Measurements from ENCODE around the gene UBE2L5.

UBE2L5 gene

DNA sequence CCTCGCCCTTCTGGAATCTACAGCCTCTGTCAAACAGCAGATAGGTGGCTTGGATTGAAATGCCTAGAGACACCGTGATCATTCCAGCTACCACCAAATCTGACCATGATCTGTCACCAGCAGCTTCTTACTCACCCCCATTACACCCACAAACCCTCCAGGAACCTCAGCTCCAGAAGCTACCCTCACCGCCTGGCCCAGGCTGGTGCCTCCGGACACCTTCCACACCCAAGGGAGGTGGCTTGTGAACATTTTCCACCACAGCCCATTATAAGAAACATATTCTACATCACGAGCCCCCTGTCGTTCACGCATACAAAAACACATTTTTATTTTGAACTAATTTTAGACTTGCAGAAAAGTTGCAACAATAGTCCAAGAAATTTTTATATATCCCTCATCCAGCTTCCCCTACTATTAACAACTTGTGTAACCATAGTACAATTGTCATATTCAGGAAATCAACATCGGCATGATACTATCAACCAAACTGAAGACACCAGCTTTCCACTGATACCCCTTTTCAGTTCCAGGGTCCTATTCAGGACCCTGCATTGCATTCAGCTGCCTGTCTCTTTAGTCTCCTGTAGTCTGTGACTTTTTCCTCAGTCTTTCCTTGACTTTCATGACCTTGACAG is 15.4 kb upstream of the UBE2L5 start:
- no peak for DNase-seq

DNA sequence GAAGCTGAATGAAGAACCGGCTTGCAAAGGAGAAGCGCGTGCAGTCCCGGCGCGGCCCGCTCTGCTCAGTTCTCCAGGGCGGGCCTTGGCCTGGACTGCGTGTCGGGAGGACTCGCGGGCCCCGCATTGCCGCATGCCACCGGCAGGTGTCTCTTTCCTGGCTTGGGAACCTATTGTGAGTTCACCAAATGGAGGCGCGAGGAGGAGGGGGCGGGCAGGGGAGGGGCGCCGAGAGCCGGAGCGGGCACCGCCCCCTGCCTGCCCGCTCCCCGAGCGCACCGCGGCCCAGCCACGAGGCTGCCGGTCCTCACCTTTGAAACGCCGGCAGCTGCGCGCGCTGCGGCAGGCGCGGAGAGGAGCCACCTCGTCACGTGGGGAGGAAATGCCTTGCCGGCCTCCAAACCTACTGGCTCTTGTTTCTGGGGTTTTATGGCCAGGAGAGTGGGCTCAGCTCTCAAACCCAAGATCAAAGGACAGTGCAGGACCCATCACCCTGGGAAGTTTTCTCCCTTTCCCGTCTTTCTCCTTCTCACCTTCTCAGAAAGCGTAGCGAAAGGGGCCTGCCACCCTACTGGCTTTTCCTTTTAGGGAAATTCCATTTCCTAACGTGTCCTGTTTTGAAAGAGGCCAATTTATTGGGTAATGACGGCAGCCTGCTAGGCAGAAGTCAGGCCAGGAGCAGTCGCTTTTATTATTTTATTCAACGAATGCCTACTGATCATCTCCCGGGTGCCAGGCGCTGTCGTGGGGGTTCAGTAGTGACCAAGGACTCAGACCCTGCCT is 13.8 kb upstream of the UBE2L5 start:
- no peak for DNase-seq

DNA sequence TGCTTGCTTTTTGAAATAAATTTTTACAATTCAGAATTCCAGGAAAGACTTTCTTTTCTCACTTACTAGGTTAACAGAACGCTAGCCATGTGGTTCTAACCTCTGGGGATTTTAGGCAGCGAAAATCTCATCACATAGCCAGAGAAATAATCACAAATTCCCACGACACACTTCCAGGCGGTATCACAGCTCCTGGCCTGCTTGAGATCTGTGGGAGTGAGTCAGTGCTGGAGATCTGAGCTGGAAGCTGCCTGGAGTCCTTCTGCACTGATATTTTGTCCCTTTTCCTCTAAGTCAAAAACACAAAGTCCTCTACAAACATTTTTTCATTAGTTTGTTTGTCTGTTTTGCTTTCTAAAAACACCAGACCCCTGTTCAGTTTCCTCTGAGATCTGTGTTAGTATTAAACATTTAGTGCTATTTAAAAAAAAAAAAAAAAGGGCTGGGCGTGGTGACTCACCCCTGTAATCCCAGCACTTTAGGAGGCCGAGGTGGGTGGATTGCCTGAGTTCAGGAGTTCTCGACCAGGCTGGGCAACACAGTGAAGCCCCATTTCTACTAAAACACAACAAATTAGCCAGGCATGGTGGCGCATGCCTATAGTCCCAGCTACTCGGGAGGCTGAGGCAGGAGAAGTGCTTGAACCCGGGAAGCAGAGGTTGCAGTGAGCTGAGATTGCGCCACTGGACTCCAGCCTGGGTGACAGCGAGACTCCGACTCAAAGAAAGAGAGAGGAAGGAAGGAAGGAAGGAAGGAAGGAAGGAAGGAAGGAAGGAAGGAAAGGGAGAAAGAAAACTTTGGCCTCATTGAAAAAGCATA is 12.2 kb upstream of the UBE2L5 start:
- DNase-seq: no peak

DNA sequence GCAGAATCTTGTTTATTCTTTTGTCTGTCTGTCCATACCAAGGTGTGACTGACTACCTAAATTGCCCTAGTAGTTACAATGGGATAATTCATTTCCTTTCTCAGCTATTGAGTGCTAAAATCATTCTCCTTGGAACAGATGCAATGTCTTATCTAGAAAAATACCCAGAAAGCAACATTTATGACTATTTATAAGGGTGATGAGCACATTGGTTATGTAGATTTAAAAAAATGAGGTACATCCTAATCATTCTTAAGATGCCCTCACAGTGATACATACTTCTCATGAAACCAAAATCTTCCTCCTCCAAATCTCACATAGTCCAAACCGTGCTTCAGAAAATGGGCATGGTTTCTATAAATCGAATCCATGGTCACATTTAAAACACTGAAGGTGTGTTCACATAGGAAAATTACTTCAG is 11.6 kb upstream of the UBE2L5 start:
- DNase-seq: no peak

DNA sequence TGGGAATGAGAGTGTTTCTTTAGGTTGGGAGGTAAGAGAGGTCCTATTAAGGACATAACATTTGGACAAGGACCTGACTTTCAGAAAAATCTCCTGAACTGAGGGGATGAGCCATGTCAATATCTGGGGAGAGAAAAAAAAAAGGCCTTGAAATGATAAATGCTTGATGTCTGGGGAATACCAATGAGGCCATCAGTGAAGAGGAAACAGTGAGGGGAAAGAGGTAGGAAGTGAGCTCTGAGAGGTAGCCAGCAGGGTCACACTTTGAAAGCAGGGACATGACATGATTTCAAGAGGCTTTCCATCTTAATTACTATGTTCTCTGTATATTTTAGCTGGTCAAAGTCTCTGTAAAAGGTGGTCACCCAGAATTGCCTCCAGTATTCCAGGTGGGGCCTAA is 9.9 kb upstream of the UBE2L5 start:
- no peak for DNase-seq

DNA sequence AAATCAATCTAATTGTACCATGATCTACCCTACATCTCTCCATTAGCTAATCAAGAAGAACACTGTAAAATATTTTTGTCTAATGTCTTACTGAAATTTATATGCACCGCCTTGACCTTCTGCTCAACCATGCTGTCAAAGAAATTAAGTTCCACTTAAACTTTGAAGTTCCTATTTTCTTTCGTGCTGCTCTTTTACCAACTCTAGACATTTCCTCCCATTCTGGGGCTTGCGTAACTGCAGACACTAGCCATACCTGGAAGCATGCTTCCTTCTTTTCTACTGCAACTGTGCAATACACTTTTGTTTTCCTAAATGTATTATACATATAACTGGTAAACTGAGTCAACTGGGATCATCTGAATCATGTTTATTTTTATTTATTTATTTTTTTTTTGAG is 8.5 kb upstream of the UBE2L5 start:
- no peak for DNase-seq

DNA sequence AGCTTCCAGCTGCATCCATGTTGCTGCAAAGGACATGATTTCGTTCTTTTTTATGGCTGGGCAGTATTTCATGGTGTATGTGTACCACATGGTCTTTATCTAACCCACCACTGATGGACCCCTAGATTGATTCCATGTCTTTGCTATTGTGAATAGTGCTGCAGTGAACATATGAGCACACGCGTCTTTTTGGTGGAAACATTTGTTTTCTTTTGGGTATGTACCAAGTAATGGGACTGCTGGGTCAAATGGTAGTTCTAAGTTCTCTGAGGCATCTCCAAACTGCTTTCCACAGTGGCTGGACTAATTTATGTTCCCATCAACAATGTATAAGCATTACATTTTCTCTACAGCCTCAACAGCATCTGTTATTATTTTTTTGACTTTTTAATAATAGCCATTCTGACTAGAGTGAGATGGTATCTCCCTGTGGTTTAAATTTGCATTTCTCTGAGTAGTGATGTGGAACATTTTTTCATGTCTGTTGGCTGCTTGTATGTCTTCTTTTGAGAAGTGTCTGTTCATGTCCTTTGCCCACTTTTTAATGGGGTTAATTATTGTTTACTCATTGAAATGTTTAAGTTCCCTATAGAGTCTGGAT is 6.8 kb upstream of the UBE2L5 start:
- DNase-seq: no peak

DNA sequence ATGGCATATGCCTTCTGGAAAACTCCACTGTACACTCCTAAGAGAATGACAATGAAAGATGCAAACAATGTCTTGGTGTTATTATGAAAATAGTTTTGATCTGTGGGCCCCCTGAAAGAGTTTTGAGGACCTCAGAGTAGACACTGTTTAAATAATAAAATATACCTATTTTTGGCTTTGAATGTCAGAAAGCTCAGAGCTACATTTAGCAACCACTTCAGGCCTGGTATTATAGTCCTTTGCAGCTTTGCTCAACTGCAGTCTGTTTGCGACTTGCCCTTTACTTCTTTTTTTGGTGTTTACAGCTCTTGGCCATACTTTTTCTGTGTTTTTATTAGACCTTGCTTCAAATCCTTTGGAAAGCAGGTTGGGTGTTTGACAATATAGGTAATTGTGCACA is 5.8 kb upstream of the UBE2L5 start:
- no peak for DNase-seq

DNA sequence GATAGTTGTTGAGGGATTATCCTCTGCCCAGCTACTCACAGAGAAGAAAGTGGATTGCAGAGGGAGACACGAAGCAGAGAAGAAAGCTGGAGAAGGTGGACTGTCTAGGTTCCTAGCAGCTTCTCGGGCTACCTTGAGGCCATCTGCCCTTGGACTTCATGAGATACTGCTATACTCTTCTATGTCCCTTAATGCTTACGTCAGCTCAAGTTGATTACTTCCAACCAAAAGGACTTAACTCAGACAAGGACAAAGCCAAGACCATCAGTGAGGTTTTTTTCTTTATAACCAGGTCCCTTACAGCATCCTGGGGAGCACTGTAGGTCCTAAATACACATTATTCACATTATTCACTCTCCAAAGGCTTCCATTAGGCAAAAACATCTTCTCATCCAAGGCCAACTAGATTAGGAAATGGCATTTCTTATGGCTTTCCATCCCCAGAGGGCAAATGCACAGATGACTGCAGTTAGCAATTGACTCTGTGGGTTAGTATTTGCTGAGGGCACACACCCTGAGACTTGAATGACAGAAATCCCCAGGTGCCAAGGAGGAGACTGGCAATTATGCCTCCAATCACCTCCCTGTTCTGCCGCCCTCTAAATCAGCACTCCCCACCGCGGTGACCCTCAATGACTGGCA is 4.1 kb upstream of the UBE2L5 start:
- no peak for DNase-seq

DNA sequence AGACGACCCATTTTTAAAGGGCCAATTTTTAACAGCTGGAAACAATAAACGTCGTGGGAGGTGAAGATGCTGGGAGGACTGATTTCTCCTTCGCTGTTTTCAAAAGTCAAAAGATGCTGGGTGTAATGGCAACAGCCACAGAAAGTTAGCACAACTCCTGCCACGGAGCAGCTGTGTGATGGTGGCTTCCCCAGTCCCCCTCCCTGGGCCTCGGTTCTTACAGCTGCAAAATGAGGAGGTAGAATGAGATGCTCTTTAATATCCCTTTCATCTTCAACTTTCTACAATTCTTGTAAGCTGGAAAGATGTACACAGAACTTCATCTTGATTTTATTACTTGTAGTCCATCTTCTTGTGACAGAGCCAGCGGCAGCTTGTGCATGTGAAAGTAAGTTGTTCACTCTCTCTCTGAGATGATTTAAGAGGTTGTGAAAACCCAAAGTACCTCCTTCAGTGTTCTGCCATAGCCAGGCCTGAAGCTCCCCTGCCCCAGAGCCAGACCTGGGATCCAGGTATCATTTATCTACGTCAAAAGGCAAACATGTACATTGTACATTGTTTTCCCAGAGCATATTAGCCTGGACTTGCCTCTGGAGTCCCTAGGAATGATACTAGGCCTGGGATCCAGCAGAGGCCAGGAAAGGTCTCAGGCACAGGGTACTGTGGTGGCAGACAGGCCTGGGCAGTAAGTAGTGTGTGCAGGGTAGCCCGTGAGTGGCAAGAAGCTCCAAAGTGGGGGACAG is 3.4 kb upstream of the UBE2L5 start:
- no peak for DNase-seq

DNA sequence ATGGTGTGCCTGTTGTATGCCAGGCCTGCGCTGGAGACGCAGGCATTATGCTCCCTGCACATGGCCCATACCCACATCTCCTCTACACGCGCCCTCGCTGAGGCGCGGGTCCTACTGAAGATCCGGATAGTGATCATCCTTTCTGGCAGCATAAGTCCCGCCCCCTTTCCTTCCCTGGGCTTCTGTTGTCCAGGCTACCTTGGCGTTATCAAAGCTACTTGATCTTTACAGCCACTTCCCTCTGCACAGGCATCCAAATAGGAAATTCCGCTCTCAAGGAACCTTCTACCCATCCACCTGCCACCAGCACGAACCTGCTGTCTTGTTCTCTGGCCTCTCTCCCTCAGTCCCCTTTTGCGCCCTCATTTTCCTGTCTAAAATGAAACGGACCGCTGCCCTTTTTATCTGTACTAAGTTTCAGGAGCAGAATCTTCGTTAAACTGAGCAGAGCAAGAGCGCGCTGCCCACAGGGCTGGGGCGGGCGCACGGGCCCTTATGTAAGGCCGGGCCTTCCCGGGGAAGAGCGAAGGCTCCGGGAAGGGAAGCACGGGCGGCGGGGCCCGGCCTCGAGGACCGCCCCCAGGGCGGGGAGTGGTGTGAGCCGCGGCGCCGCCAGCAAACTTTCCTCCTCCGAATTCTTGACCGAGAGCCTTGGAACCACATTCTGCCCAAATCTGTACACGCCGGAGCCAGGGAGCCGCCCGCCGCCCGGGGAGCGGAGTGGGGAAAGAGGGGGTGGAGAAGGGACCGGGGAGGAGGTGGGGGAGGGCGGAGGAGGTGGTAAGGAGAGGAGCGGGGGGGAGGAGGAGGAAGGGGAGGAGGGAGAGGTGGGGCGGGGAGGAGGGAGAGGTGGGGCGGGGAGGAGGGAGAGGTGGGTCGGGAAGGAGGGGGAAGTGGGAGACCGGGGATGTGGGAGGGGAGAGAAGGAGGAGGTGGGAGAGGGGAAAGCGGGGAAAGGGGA is 920 bp upstream of the UBE2L5 start:
- peak; percentile 53 for DNase-seq

DNA sequence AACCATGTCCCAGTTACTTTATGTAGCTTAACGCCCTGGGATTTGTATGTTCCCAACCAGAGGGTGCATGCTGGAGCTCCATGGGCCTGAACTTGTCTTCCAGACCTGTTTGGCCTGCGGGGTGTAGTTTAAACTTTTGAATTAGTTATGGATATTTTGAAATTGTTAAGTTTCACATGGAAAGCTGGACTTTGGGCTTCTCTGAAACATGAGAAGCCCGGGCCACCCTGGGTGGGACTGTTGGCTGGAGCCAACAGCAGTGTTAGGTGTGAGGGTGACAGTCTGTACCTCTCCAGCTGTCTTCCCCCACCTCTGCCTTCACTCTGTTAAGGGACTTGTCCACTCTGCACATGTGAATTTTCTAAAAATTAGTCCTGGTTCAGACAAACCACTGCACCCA is 1.6 kb downstream of the UBE2L5 start:
- DNase-seq: no peak

DNA sequence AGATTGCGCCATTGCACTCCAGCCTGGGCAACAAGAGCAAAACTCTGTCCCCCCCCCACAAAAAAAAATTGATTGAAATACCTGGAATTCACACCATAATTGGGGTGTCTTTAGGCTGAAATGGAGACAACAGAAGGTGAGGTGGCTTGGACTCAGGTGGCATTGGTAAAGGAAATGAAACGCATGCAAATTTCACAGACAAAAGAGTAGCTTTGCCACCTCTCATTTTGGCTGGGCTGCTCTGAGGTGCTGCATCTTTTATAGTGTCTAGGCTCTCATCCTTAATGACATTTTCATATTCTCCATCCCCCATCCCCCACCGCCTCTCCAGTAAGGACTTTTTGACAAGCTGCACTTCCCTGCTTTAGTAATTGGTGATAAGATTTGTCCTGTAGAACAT is 6.9 kb downstream of the UBE2L5 start:
- DNase-seq: no peak

DNA sequence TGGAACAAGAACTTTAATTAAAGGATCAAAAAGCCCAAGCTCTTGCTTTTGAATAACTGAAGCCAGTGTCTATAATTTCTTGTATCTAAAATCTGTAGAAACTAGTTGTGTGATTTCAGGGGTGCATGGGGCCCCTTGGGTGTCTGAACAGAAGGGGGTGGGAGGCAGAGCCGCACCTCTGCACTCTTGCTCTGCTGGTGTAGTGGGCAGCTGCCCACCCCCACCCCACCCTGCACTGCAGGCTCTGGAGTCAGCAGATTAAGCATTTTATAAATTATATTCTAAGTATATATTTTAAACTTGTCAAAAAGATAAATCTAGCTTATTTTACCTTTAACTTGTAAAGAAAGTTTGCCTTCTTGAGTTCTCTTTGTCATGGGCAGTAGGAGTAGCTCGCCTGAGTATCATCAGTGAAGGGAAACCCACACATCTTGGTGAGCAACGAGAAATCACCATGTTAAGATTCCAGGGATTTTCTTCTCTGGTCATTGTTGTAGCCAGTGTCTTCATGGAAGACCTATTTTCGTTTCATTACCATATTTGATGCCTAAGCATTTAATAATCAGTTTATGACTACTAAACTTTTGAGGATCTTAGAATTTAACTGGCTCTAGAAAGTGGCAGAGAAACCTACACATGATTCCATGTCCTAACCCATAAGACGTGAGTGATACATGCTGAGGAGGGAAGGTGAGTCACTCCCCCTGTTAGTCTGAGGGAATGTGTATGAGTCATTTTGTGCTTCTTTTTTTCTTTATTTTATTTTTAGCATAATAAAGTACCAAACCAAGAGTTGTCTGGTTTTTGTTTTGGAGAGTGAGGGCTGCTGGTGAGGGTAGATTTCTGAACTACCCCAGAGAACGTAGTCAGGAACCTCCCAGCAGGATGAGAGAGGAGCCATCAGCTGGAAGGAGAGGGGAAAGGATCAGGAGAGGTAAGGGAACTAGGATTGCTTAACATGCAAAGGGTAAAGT is 7.7 kb downstream of the UBE2L5 start:
- DNase-seq: no peak

DNA sequence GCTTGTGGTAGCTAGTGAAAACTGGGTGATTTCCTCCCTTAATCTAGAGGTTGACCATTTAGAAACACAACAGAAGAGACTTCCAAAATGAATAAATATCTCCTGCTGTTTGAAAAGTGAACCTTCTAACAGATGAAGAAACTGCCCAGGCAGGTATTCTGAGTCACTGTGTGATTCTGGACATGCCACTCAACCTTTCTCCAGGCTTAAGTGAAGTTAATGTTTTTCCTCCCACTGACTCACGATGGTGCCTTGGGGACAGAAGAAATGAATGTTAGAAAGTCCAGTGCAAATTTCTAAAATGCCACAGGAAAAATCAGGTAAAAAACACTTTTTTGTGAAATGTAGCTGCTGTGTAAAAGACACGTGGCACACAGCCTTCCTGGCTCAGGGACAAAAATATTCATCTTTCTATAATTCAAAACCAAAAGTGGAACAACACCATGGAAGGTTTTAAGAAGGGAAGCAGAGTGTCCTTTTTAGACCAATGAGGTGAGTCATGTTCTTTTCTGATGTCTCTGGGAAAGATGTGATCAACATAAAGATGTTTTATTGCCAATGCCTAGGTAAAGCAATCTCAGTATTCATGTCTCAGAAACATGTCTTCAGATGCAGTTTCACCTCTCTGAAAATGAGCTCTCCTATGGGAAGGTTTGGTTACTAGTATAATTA is 9.1 kb downstream of the UBE2L5 start:
- no peak for DNase-seq

DNA sequence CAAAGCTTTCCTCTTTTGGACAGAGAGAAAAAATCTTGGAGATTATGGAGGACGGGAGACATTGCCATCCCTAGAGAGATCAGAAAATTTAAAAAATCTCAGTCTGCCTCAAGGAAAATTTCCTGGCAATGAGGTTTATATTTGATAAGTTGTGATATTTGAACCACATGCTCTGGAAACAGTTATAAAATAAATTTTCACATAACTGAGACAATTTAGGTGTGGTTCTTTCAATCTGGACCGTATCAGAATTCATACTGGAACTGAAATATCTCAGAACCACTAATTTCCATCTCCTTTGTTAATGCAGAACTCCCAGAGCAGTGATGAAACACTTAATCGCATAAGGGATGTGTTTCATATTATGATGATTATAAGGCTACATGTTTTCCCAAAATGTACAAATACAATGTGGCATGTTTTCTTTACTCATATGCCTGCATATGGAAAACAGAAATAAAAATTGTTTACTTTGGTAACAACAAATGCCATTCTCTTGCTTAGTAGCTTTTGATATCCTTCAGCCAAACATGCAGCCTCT is 13.7 kb downstream of the UBE2L5 start:
- DNase-seq: no peak

DNA sequence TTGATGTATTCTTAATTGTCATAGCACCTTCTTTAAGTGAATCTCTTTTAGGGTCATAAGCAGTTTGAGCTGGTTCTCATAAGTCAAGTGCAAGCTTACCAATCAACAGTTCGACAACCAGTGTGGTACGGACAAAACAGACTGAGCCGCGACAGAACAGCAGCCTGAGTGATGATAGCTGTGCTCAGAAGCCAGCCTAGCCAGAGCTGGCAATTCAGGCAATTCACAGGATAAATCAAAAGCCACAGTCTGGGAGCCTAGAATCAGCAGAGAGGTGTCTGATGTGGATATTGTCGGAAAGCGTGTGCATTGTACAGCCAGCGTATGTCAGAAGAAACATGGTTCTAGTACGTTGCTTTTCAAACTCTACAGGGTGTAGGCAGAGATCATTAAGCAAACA is 14.9 kb downstream of the UBE2L5 start:
- DNase-seq: no peak

DNA sequence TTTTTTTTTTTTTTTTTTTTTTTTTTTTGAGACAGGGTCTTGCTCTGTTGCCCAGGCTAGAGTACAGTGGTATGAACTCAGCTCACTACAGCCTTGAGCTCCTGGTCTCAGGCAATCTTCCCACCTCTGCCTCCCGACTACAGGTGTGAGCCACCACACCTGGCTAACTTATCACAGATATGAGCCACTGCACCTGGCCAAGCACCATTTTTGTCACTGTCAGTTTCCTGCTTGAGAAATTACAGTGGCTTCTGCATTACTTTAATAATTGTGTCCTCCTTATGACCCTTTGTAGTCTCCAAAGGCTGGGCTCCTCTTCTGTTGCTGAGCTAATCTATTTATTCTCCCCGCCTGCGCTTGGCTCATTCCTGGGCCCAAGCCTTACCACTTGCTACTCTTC is 16.0 kb downstream of the UBE2L5 start:
- no peak for DNase-seq

Measured in NCI-H510A treated with DMSO at 0.1 percent for 48 hours (cell line).